Testis (tissue), 2 donors: ENCODE results near the gene TBX18.

Experiments
- CTCF ChIP-seq, 3 experiments: fragments of 450-650 bp in 2 of 3; fragments of 200-600 bp in 1 of 3; sonication (generic) in 1 of 3; IDR thresholded peaks; one replicate each; pipeline ENCODE4 v1.5.1; 2016 to 2019; ENCODE audit warnings: antibody characterized with exemption in 3 of 3, mild to moderate bottlenecking in 2 of 3, moderate library complexity in 1 of 3
- POLR2A ChIP-seq: fragments of 450-650 bp; IDR thresholded peaks from one replicate; pipeline ENCODE4 v1.6.1; 2017; ENCODE audit warnings: antibody characterized with exemption, mild to moderate bottlenecking, moderate library complexity

DNA sequence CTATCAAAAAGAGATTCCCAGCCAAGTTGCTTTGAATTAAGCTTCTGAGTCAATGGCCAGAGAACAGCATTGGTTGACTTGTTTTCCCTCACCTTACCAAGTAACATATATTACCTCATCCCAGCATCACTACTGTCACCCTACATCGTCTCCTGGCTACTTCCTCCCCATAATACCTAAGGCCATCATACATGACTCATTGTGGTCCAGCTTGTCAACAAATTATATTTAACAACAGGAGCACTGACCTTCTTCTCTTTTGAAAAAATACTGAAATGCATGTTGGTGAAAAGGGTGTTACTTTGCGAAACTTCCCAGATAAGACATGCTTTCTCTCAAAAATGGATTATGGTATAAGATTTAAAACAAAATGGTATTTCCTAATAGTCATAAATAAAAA lies 106.9 kb downstream of the TBX18 start:
- no peak for TF ChIP-seq CTCF (IDR thresholded peaks at IDR 0.05)
- TF ChIP-seq POLR2A, result no peak
